ENCODE results near the gene PDE3B.
"Not testable (repeated sequence)": the region's sequence is repeated elsewhere in the genome, so short reads cannot be mapped to it uniquely, and the experiment has no call there.

The PDE3B gene

DNA sequence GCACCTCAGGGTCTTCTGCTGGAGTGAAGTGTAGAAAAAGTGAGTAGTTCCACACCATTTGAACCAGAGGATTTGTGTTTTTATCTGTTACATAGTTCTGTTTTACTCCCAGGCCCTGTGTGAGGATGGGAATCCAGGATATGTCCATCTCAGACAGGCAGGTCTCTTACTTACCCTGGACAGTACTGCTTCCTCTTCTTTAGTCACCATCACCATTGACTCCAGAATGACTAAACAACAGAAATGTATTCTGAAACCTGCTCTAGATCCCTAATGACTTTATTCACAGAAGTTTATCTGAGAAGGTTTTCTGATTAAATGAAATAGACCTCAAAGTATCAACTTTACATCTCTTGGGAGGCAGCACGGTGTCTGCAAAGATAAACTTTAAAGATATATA is 214.8 kb downstream of the PDE3B start:
- no peak for ATAC-seq (ENCODE audit: low read depth)
- H3K9me3 Mint-ChIP-seq: no peaks in the 10 kb centered on the region
- H3K27me3 Mint-ChIP-seq: no peaks in the 10 kb centered on the region
- no peak overlapping the region for H3K4me3 Mint-ChIP-seq
- DNase-seq (ENCODE audit: low spot score in 2 of 2): no peak
- peaks cover 7% of the 10 kb centered on the region for H3K36me3 Mint-ChIP-seq
- no peaks in the 10 kb centered on the region for H3K4me1 Mint-ChIP-seq
- H3K27ac Mint-ChIP-seq: no peak overlapping the region

DNA sequence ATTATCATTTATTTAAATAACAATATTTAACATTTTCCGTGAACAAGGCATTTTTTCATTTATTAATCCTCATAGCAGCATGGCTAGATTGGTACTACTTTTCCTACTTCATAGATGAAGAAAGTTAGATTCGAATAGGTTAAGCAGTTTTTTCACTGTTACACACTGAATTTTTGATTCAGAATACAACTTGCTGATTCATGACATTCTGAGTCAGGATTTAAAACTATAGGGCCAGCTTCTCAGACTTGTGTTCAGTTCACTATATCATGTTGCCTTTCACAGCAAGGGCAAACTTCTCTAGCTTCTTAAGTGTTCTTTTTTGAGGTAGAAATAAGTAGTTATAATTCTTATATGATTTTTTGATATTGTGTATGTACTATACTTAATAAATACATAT is 216.9 kb downstream of the PDE3B start:
- Mint-ChIP-seq H3K36me3 (peaks cover 20% of the 10 kb centered on the region), H3K9me3 (peaks cover 10% of the 10 kb centered on the region)
- no peak for ATAC-seq (ENCODE audit: low read depth)

DNA sequence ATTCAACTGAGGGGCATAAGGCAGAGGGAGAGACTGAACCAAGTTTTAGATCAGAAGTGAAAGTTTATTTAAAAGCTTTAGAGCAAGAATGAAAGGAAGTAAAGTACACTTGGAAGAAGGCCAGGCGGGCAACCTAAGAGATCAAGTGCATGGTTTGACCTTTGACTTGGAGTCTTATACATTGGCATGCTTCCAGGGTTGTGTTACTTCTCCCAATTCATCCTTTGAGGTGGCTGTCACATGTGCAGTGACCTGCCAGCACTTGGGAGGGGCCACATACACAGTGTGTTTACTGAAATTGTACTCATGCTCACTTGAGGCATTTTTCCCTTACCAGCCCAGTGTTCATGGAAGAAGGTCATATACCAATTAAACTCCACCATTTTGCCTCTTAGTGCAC is 218.1 kb downstream of the PDE3B start:
- Mint-ChIP-seq H3K27me3 (peaks cover 4% of the 10 kb centered on the region), H3K4me3 (no peak overlapping the region), H3K27ac (no peak overlapping the region), H3K4me1 (no peaks in the 10 kb centered on the region), H3K9me3 (peaks cover 10% of the 10 kb centered on the region), H3K36me3 (peaks cover 20% of the 10 kb centered on the region)
- no peak for ATAC-seq (ENCODE audit: low read depth)
- DNase-seq (ENCODE audit: low spot score in 2 of 2): no peak

More for the DNA sequence above, 216.9 kb downstream of the PDE3B start:
- Mint-ChIP-seq H3K27ac (no peak overlapping the region), H3K4me1 (no peaks in the 10 kb centered on the region), H3K27me3 (peaks cover 4% of the 10 kb centered on the region), H3K4me3 (no peak overlapping the region)
- DNase-seq (ENCODE audit: low spot score in 2 of 2): no peak

- not testable (repeated sequence) for H3K4me3 Mint-ChIP-seq; DNase-seq (ENCODE audit: low spot score in 2 of 2); H3K4me1 Mint-ChIP-seq; H3K27ac Mint-ChIP-seq; H3K27me3 Mint-ChIP-seq; ATAC-seq (ENCODE audit: low read depth)
- Mint-ChIP-seq H3K36me3 (peaks cover 22% of the 10 kb centered on the region), H3K9me3 (peaks cover 10% of the 10 kb centered on the region)
These were observed 220.2 kb downstream of the PDE3B start for GRCh38 chr11:14863775-14864174.

GRCh38 chr11:14872032-14872431 is 228.4 kb downstream of the PDE3B start:
- no peak for DNase-seq (ENCODE audit: low spot score in 2 of 2)
- peaks cover 11% of the 10 kb centered on the region for H3K36me3 Mint-ChIP-seq
- H3K27me3 Mint-ChIP-seq: no peaks in the 10 kb centered on the region
- ATAC-seq (ENCODE audit: low read depth): no peak
- no peak overlapping the region for H3K27ac Mint-ChIP-seq
- H3K4me3 Mint-ChIP-seq: no peak overlapping the region
- H3K4me1 Mint-ChIP-seq: no peaks in the 10 kb centered on the region
- no peaks in the 10 kb centered on the region for H3K9me3 Mint-ChIP-seq

GRCh38 chr11:14873632-14874031 is 230.0 kb downstream of the PDE3B start:
- ATAC-seq (ENCODE audit: low read depth) (no peak), DNase-seq (ENCODE audit: low spot score in 2 of 2) (no peak)
- no peak overlapping the region for H3K4me3 Mint-ChIP-seq
- H3K9me3 Mint-ChIP-seq: no peaks in the 10 kb centered on the region
- H3K4me1 Mint-ChIP-seq: peaks cover 6% of the 10 kb centered on the region
- H3K36me3 Mint-ChIP-seq: peaks cover 17% of the 10 kb centered on the region
- H3K27me3 Mint-ChIP-seq: no peaks in the 10 kb centered on the region
- H3K27ac Mint-ChIP-seq: no peak overlapping the region

- H3K27ac Mint-ChIP-seq: no peak overlapping the region
These were observed 231.6 kb downstream of the PDE3B start for GRCh38 chr11:14875163-14875562.

DNA sequence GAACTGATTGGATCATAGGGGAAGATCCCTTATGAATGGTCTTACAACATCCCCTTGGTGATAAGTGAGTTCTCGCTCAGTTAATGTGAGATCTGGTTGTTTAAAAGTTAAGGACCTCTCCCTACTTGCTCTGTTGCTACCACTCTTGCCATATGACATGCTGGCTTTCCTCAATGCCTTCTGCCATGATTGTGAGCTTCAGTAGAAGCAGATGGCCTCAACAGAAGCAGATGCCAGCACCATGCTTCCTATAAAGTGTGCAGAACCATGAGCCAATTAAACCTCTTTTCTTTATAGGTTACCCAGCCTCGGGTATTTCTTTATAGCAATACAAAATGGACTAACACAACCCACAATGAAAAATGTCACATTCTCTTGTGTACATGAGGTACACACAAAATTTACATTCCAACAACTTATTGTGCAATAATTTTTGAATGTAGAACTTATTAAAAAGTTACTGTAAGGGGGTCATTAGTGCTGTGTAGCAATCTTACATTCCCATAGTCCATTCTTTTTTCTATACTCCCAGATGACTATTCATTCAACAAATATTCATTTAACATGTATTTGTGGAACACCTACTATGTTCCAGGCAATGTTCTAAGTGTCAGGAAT is 238.1 kb downstream of the PDE3B start:
- ATAC-seq (ENCODE audit: low read depth) (no peak), DNase-seq (ENCODE audit: low spot score in 2 of 2) (no peak)
- no peaks in the 10 kb centered on the region for H3K9me3 Mint-ChIP-seq
- peaks cover 19% of the 10 kb centered on the region for H3K36me3 Mint-ChIP-seq
- no peak overlapping the region for H3K27ac Mint-ChIP-seq
- no peaks in the 10 kb centered on the region for H3K27me3 Mint-ChIP-seq
- no peak overlapping the region for H3K4me3 Mint-ChIP-seq
- peaks cover 18% of the 10 kb centered on the region for H3K4me1 Mint-ChIP-seq

More at GRCh38 chr11:14875163-14875562, 231.6 kb downstream of the PDE3B start:
- Mint-ChIP-seq H3K9me3 (no peaks in the 10 kb centered on the region), H3K4me3 (no peak overlapping the region), H3K27me3 (no peaks in the 10 kb centered on the region), H3K36me3 (peaks cover 17% of the 10 kb centered on the region), H3K4me1 (peaks cover 6% of the 10 kb centered on the region)
- DNase-seq (ENCODE audit: low spot score in 2 of 2): no peak
- ATAC-seq (ENCODE audit: low read depth): no peak

- ATAC-seq (ENCODE audit: low read depth) (peak; percentile 43), DNase-seq (ENCODE audit: low spot score in 2 of 2) (no peak)
- no peak overlapping the region for H3K4me3 Mint-ChIP-seq
- peaks cover 16% of the 10 kb centered on the region for H3K36me3 Mint-ChIP-seq
- no peak overlapping the region for H3K27ac Mint-ChIP-seq
- H3K4me1 Mint-ChIP-seq: peaks cover 22% of the 10 kb centered on the region
- H3K9me3 Mint-ChIP-seq: no peaks in the 10 kb centered on the region
- no peaks in the 10 kb centered on the region for H3K27me3 Mint-ChIP-seq
These were observed 238.6 kb downstream of the PDE3B start for GRCh38 chr11:14882196-14882595.

- peaks cover 23% of the 10 kb centered on the region for H3K4me1 Mint-ChIP-seq
- H3K27ac Mint-ChIP-seq; H3K9me3 Mint-ChIP-seq; DNase-seq (ENCODE audit: low spot score in 2 of 2); H3K27me3 Mint-ChIP-seq; H3K36me3 Mint-ChIP-seq; H3K4me3 Mint-ChIP-seq; ATAC-seq (ENCODE audit: low read depth): not testable (repeated sequence)
These were observed 240.1 kb downstream of the PDE3B start for GRCh38 chr11:14883683-14884082.

DNA sequence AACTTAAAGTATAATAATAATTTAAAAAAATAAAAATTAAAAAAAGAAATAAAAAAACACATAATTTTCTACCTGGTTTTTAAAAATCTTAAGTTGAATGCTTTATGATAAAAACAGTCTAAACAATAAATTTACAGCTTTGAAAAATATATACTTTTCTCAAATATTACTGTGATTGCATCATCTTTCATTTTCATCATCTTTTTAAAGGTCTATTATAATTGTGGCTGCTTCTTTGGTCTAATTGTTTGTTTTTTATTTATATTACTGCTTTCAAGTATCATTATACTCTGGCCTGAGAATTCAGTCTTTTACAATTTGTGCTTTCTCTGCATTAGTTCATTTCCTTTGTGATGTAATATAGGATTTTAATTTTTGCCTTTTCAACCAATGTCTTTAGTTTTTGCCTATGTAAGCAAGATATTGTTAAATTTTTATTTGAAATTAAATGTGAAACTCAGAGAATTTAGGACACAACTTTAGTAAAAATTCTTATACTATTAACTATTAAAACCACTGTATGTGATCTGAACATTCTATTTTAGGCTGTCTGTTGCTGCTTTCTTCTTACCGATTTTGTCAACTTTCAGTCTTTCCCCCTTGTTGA is 241.2 kb downstream of the PDE3B start:
- H3K27ac Mint-ChIP-seq: no peak overlapping the region
- H3K36me3 Mint-ChIP-seq: peaks cover 9% of the 10 kb centered on the region
- no peak for ATAC-seq (ENCODE audit: low read depth)

GRCh38 chr11:14886513-14886912 is 242.9 kb downstream of the PDE3B start:
- Mint-ChIP-seq H3K4me1 (peaks cover 31% of the 10 kb centered on the region), H3K27ac (no peak overlapping the region), H3K27me3 (no peaks in the 10 kb centered on the region), H3K9me3 (no peaks in the 10 kb centered on the region), H3K36me3 (peaks cover 6% of the 10 kb centered on the region), H3K4me3 (no peak overlapping the region)
- ATAC-seq (ENCODE audit: low read depth): no peak
- DNase-seq (ENCODE audit: low spot score in 2 of 2): no peak

More for the DNA sequence above, 241.2 kb downstream of the PDE3B start:
- Mint-ChIP-seq H3K4me3 (no peak overlapping the region), H3K9me3 (no peaks in the 10 kb centered on the region), H3K4me1 (peaks cover 23% of the 10 kb centered on the region), H3K27me3 (no peaks in the 10 kb centered on the region)
- no peak for DNase-seq (ENCODE audit: low spot score in 2 of 2)

DNA sequence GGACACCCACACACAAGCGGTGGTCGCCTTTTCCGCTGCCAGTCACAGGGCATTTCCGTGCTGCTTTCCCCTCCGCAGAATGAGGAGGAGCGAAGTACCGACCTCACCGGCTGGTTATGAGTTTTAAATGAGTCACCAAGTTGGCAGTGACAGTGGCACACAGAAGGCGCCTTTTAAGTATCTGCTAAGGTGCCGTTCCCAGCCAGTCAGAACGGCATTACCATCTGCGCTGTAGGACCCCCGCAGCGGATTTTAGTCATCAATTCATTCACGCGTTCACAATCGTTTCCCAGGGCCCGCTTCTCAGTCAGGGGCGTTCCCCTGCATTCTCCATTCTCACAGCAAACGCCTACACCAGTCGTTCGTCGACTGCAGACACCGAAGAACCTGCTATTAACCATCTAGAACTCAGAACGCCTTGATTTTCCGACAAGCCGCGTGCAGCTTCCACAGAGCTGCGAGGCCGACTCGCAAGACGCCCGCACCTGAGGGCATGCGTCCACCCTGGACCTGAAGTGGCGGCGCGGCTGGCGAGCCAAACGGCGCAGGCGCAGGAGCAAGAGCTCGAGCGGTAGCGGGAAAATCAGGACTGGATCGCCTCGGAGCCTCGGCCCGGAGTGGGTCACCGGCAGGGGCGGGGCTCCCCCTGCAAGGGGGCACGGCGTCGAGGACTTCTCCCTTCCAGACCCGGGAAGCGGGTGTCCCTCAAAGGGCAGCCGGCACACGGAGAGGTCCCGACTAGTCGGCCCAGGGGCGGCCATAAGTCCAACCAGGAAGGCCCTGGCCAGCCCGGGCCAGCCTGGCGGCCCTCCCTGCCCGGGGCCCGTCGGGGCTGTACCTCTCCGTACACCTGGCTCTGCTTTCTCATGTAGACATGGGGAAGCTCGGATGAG is 247.8 kb downstream of the PDE3B start:
- no peaks in the 10 kb centered on the region for H3K9me3 Mint-ChIP-seq
- H3K27me3 Mint-ChIP-seq: no peaks in the 10 kb centered on the region
- H3K4me1 Mint-ChIP-seq: peaks cover 23% of the 10 kb centered on the region
- peak overlapping the region; percentile 90 for H3K27ac Mint-ChIP-seq
- no peaks in the 10 kb centered on the region for H3K36me3 Mint-ChIP-seq
- H3K4me3 Mint-ChIP-seq: peak overlapping the region; percentile 98
- DNase-seq (ENCODE audit: low spot score in 2 of 2) (peak; percentile 91 to 98), ATAC-seq (ENCODE audit: low read depth) (peak; percentile 71)

GRCh38 chr11:14892036-14892556 is 248.5 kb downstream of the PDE3B start, which contains the start of gene CYP2R1:
TSS of gene CYP2R1 (minus strand) at chr11:14892231. CDS start at chr11:14892205, 26 bp downstream.
- Mint-ChIP-seq H3K27ac (peak within 1 kb of the TSS; percentile 90), H3K4me1 (peaks cover 17% of the 10 kb centered on the region), H3K27me3 (no peaks in the 10 kb centered on the region), H3K36me3 (no peaks in the 10 kb centered on the region), H3K4me3 (peak within 1 kb of the TSS; percentile 98), H3K9me3 (no peaks in the 10 kb centered on the region)
- ATAC-seq (ENCODE audit: low read depth) (peak; percentile 82), DNase-seq (ENCODE audit: low spot score in 2 of 2) (peak; percentile 83 to 86)

Measured in memory B cell (primary cell).